ENCODE data around the gene BIN1.

The BIN1 gene

DNA sequence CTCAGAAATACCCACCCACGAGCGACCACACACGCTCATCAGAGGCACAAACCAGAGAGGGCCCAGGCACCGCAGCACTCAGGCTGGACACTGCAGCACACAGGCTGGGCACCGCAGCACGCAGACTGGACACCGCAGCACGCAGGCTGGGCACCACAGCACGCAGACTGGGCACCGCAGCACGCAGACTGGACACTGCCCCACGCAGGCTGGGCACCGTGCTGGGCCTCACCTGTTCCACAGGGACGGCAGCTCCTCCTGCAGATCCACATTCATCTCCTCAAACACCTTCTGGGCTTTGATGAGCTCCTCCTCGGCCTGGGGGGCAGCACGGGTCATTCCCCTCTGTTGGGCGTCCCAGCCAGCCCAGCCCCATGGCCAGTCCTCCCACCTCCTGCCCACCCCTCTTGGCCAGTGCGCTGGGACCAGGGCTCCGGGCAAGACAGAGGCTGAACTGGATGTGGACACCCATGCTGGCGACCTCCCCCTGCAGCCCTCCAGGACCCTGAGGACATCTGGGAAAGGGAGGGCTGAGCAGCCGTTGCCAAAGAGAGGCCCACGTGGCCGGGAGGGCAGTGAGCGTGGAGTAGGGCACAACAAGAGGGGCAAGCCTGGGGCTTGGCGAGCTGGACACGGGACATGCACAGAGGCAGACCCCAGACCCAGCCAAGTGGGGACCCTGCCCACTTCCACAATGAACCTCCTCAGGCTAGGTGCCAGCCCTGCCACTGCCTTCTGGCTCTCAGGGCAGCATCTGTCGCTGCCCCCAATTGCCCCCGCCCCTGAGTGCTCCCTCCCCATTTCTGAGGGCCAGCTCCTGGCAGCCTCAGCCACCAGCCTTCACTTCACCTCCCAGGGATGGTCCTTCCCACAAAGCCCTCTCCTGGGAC, 43.0 kb downstream of the BIN1 start:
- TF ChIP-seq, protein P1, sequence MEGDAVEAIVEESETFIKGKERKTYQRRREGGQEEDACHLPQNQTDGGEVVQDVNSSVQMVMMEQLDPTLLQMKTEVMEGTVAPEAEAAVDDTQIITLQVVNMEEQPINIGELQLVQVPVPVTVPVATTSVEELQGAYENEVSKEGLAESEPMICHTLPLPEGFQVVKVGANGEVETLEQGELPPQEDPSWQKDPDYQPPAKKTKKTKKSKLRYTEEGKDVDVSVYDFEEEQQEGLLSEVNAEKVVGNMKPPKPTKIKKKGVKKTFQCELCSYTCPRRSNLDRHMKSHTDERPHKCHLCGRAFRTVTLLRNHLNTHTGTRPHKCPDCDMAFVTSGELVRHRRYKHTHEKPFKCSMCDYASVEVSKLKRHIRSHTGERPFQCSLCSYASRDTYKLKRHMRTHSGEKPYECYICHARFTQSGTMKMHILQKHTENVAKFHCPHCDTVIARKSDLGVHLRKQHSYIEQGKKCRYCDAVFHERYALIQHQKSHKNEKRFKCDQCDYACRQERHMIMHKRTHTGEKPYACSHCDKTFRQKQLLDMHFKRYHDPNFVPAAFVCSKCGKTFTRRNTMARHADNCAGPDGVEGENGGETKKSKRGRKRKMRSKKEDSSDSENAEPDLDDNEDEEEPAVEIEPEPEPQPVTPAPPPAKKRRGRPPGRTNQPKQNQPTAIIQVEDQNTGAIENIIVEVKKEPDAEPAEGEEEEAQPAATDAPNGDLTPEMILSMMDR (IDR thresholded peaks at IDR 0.05; ENCODE audit: low read depth, low read length), result no peak
- DNase-seq (ENCODE audit: low read depth in 2 of 2), result no peak
- H3K4me3 ChIP-seq (replicated peaks in 1 of 2; ENCODE audit: low read depth in 2 of 2, low read length in 2 of 2), result no peak overlapping the region

DNA sequence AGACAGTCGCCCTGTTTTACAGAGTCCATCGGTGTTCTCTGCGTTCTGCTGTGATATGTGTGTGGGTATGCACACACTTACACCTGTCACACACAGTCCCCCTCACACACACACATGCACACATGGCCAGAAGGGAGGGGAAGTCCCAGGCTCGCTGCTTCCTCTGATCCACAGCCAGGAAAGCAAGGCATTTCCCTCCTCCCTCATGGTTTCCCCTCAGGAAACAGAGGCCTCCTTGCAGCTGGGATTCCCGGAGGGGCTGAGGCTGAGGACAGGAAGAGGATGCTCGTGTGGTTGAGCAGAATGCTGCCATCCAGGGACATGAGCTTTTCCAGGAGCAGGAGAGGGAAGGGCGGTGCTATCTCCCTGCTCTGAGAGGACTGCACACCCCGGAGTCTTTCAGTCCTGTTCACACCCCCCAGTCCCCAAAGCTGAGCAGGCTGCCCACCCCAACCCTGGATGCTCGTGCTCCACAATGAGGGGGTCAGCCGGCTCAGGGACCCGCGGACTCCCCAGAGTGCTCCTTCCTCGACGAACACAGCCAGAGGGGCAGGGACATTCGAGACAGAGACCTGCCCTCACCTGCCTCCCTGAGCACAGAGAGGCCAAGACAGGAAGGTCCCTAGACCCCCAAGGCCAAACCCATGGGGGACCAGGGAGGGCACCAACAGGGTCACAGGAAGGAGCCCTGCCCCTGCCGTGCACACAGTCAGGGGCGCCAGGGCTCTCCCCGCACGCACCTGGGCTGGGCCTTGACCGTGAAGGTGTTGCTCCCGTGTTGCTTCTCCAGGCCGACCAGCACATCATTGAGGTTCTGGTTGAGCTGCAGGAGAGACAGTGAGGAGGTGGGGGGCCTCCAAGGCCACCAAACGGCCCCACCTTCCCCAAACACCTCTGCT, 45.3 kb downstream of the BIN1 start:
- H3K4me3 ChIP-seq (replicated peaks in 1 of 2; ENCODE audit: low read depth in 2 of 2, low read length in 2 of 2), result no peak overlapping the region
- peak; percentile 60 to 82 for DNase-seq (ENCODE audit: low read depth in 2 of 2)
- TF ChIP-seq, protein P1 (IDR thresholded peaks at IDR 0.05; ENCODE audit: low read depth, low read length), result no peak

DNA sequence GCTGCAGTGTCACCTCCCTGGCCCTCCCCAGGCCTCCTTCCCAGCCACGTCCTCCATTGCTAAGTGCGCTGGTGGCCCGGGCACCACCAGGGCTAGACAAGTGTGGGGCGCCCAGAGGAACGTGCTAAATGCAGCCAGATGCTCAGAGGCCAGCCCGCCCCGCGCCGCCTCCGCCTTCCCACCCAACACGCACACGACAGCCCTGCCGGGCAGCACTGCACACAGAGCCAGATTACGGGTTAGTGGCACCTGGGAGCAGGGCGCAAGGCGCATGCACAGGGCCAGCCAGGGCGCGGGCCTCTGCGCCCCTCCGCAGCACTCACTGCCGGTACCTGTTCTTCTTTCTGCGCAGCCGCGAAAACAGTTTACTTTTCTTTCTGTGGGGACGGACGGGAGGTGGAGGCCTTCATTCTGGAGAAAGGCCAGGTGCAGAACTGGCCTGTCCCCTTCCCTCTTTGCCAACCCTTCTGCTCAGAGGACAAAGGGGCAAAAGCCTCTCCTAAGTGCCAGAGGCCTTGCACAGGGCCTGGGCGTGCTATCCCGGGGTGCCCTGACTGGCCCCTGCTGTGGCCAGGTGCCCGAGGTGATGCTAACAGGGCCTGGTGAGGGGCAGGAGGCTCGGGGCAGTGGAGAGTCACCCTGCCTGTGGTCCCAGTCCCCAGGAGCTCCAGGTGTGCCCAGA, 46.5 kb downstream of the BIN1 start:
- no peak for DNase-seq (ENCODE audit: low read depth in 2 of 2)
- TF ChIP-seq, protein P1 (IDR thresholded peaks at IDR 0.05; ENCODE audit: low read depth, low read length), result no peak
- no peak overlapping the region for H3K4me3 ChIP-seq (replicated peaks in 1 of 2; ENCODE audit: low read depth in 2 of 2, low read length in 2 of 2)

DNA sequence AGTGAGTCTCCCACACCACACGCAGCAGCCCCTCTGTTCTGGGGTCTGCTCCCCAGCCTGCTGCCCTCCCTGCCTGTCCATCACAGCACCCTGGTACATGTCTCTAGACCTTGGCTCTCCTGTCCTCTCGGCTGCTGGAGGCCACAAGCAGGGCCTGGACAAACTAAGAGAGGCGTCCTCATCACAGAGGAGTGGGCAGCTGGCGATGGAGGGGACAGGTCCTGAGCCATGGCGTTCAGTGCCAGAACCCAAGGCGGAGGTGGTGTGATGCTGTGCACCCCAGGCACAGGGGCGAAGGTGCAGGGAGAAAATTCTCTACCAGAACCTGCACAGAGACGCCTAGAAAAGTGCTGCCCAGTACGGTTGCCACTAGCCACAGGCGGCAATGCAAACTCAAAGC, 47.4 kb downstream of the BIN1 start:
- H3K4me3 ChIP-seq (replicated peaks in 1 of 2; ENCODE audit: low read depth in 2 of 2, low read length in 2 of 2), result no peak overlapping the region
- DNase-seq (ENCODE audit: low read depth in 2 of 2), result no peak
- TF ChIP-seq, protein P1 (IDR thresholded peaks at IDR 0.05; ENCODE audit: low read depth, low read length), result no peak

DNA sequence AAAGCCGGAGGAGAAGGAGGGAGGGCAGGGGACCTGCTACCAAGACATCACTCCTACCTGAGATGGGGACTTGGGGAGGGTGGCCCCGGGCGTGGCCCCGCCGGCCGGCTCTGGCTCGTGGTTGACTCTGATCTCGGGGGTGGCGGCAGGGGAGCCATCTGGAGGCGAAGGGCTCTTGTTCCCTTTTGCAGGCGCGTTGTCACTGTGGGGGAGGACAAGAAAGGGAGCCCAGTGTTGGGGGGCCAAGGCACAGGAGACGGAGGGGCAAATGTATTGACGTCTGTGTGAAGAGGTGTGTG, 48.1 kb downstream of the BIN1 start:
- H3K4me3 ChIP-seq (replicated peaks in 1 of 2; ENCODE audit: low read depth in 2 of 2, low read length in 2 of 2), result no peak overlapping the region
- TF ChIP-seq, protein P1 (IDR thresholded peaks at IDR 0.05; ENCODE audit: low read depth, low read length), result no peak
- no peak for DNase-seq (ENCODE audit: low read depth in 2 of 2)

DNA sequence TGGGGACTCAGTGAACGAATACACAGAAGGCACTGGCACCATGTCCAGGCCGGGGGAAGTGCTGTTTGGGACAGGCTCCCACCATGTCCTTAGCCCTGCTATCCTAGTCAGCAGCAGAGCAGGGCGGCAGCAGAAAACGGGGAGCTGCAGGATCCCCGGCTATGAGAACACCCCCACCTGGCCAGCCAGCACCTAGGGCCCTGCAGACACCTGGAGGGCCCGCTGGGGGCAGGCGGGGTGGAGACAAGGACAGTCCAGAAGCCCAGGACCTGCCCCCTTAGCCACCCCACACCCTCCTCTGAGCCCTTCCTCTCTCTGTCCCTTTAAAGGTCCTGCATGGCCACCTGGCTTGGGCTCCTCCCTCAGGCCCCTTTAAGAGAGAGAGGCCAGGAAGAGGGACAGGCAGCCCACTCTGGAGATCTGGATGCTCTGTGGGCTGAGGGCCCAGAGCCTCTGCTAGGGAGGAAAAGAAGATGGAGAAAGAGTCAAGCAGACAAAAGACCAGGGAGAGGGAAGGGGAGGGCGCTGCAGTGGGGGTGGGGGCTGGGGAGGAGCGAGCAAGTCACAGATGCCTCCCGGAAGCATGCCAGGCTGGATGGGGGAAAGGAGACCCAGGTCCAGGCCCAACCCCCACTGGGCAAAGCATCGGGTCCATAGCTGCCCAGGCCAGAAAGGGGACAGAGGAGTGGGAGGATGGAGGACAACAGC, 48.6 kb downstream of the BIN1 start:
- no peak overlapping the region for H3K4me3 ChIP-seq (replicated peaks in 1 of 2; ENCODE audit: low read depth in 2 of 2, low read length in 2 of 2)
- DNase-seq (ENCODE audit: low read depth in 2 of 2), result no peak
- TF ChIP-seq, protein P1 (IDR thresholded peaks at IDR 0.05; ENCODE audit: low read depth, low read length), result no peak

Measured in cardiac fibroblast (primary cell).